GM18507 (cell line): ENCODE data around the gene GTF2H4.

Experiments
- DNase-seq: peaks from one replicate; pipeline ENCODE4 v3.0.0; 2011; ENCODE audit warnings: low read depth; ENCODE audit not compliant: insufficient read length; ENCODE audit errors: extremely low spot score
- FAIRE-seq: peaks from 2 replicates; lab custom pipeline; 2011; peaks lifted over from hg19 to GRCh38; lab: Jason Lieb, UNC

Gene GTF2H4

DNA sequence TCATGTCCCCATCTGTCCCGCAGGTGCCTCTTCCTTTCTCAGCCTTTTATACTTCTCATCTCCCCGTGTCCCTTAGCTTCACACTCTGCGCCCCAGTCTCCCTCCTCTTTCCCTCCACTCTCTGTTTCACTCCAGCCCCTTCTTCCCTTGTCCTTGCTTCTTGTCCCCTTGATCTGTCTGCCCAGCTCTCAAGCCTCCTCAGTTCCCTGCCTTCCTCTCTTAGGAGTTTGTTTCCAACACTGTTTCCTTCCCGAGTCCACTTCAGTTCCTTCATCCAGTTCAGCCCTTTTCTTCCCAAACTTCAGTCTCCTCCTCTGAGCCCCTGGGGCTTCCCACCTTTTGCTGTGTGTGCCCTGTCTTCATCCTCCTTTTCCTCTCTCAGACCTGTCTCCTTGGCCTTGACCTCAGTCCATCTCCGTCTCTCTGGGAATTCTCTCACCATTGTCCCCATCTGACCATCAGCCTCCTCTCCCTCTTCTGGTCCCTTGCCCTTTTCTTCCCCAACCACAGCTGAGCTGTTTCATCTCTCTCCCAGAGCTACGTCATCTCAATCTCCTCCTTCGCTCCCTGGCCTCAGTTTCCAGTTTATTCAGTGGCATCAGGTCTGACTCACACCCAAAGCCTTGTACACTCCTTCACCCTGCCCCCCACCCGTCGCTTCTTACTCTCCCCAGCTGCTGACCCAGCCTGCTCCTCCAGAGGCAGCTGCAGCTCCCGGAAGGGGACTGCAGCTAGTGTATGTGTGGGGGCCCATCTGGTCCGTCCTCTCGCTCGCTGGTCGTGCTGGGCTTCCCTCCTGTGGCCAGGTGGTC lies 26.4 kb upstream of the GTF2H4 start:
- DNase-seq (no peak), FAIRE-seq (no peak)

DNA sequence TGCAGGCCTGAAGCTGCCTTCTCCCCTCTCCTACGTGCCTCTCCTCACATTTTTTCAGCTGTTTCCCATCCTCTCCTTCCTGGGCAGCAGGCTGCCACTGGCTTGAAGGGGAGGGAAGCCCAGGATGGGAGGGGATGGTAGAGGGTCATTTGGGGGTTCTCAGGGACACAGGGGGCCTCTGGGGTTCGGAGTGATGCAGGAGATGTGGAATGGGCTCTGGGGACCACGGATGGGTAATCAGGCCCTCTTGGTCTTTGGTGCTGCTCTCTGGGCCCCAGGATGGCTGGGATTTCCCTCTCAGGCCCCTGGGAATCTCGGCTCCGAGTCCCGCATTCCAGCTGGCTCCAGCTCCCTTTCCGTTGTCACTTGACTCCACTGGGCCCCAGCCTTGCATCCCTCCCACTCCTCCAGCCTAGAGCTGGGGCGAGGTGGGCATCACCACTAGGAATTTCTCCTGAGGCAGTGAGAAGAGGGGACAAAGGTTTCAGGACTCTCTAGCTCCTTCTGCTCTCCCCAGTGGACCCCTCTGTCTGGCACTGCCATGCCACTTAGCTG lies 25.7 kb upstream of the GTF2H4 start:
- FAIRE-seq (no peak), DNase-seq (no peak)

DNA sequence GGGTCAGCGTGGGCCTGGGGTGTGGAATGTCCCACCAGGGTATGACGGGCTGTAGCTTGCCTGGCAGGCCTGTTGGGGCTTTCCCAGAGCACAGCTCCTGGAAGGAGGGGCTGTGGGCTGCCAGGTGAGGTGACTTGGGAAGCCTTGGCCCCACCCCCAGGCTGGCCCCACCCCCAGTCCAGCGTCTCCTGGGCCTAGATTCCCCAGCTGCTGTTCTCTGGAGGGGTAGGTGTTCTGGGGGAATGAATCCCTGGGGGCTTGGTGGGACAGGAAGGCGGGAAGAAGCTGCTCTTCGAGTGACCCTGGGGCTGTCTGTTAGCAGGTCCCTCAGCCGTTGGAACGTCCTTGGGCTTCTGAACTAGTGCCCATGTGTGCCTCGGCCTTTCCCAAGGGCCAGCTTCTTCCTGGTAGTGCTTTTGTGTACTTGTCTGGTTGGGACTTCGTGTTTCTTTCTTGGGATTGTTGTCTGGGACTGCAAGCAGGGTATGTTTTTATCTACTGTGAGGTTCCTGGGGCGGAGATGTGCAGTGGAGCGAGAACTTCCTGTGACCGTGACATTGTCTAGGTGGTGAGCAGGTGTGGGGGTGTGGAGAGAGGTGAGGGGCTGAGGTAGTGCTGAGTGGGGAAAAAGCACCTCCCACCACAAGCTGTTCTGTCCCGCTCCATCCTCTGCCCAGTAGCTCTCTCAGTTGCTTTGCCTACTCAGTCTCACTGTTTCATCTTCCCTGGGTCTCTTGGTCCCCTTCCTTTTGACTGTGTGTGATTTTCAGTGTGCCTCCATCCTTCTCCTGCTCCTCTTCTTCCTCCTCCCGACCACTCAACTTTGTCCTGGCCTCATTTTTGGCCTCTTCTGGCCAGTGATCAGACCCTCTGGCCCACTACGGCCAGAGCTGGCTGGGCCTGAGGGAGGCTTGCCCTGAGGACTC lies 25.0 kb upstream of the GTF2H4 start:
- DNase-seq (no peak), FAIRE-seq (peak; percentile 67)

DNA sequence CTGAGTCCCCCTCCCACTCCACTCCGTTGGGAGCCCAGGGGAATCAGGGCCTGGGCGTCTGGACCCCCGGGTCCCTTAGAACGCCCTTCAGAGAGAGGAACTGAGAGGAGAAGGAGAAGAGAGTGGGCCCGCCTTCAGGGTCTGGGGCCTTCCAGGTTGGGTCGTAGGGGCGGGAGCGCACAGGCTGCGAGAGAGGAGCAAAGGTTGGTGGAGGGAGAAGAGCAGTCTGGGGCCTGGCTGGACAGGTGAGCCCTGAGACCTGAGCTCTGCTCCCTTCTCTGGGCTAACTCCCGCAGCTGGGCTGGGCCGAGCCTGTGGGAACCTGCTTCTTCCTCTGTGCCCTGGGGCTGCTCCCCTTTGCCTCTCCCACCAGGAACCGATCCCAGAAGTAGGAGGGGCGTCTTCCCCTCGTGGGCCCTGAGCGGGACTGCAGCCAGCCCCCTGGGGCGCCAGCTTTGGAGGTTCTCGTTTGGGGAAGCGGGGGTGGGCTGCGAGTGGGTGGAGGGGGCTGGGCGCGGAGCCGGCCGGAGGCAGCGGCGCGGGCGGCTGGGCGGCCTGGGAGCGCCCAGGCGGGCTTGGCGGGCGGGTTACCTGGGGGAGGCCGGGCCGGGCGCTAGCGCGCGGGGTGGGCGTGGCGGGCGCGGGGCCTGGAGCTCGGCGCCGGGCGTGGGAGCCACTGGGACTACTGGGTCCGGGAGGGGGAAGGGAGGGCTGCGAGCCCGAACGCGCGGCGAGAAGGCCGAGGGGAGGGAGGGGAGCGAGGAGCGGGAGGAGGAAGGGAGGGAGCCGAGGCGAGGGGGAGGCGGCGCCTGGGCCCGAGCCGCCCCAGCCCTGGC lies 24.1 kb upstream of the GTF2H4 start, which contains the start of gene DDR1:
DDR1 (plus strand) TSS at position 835 of the 836 bp plus-strand sequence. CDS start 4,211 bp downstream, outside the sequence.
- FAIRE-seq (no peak), DNase-seq (no peak)

DNA sequence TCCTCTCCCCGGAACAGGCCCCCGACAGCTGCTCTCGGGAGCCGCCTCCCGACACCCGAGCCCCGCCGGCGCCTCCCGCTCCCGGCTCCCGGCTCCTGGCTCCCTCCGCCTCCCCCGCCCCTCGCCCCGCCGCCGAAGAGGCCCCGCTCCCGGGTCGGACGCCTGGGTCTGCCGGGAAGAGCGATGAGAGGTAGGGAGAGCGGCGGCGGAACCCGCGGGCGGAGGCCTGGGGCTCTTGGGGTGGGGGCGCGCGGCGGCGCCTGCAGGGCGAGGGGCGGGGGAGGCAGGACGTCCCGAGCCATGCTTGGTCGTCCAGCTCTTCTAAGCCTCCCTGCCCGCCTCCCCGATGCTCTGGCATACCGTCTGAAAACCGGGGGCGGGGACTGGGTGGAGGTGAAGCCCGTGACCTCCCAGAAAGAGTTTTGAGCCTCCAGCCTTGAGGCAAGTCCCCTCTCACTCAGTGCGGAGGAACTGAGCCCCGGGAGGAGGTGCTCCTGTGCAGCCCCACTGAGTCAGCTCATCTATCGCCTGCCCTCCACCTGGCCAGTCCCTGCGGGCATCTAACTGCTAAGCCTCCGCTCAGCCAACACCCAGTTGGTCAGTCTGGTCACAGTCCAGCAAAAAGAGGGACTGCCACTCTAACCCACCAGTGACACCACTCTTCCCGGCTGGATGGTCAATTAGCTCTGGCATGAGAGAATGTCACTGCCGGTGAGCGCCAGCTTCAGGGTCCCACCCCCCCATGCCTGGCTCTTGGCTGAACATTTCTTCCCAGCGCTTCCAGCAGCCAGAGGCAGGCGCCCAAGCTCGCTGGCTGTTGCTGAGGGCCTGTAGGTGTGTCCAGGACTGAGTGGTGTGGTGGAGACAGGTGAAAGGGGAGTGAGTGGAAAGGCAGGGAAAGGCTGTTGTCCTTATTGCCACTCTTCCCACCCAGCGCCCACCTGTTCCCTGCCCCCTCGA lies 23.2 kb upstream of the GTF2H4 start:
- peak; percentile 9 for FAIRE-seq
- no peak for DNase-seq

DNA sequence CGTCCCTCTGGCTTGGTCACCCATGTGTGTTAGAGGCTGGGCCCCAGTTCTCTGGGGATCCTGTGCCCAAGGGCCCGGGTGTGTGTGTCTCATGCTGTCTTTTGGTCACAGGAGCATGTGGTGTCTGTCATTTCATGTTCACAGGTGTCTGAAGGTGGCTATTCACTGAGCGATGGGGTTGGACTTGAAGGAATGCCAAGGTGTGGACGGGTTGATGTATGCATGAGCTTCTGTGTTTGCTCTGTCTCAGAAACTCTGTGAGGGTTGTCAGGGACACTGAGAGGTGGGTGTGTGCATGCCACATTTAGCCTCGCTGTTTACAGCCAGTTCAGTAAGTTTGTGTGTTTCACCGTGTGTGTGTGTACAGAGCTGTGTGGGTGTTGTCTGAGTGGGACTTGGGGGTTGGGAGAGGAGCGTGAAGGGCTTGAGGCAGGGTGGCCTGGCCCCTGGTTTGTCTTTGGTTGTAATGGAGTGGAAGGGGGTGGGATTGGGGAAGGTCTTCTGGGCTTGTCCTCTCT lies 22.5 kb upstream of the GTF2H4 start:
- no peak for FAIRE-seq
- no peak for DNase-seq

DNA sequence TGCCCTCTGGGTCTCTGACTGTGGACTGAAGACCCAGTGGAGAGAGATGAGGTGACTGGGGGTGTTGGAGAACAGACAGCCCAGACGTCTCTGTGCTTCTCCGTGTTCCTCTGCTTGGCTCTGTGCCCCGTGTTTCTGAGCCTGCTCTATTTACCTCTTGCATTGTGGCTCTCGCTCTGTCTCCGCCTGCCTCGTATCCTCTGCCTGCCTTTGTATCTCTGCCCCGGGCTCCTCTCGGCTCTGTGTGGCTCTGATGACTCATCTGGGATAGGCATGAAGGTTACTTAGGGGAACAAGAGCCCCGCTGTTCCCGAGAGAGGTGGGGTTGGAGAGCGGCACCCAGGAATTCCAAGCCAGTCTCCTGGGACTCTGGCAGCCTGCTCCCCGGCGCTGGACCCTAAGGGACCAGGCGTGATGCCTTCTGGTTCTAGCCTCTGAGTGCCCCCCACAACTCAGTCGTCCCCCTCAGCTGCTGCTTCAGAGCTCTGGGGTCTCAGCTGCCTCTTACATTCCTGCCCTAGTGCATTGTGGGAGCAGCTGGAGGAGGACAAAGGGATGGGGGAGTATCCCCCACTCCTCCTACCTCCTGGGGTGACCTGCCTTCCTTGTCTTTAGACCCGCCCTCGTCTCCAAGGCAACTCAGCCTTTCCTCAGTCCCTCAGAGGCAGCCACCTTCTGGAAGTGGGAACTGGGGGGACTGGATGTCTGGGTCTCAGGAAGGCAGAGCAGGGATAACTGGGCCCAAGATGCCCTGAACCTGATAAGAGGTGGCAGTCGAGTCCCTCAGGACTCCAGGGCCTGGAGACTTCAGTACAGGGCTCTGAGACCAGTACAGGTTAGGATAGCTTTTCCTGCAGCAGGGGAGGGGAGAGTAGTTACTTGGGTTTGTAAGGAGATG lies 21.8 kb upstream of the GTF2H4 start:
- no peak for DNase-seq

DNA sequence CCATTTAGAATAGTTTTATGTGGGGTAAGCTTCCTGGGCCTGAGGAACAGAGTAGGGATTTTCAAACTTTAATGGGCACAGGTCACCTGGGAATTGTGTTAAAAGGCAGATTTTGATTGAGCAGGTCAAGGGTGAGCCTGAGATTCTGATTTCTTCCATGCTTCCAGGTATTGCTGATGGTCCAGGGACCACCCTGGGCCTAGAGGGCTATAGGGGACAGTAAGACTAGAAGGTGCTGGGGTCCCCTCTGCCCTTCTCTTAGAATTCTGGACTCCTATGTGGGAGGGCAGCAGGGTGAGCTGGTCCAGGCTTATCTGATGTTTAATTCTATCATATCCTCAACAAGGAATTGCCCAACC lies 21.1 kb upstream of the GTF2H4 start:
- DNase-seq = no peak
- no peak for FAIRE-seq

More for the DNA sequence above, 21.8 kb upstream of the GTF2H4 start:
- no peak for FAIRE-seq

DNA sequence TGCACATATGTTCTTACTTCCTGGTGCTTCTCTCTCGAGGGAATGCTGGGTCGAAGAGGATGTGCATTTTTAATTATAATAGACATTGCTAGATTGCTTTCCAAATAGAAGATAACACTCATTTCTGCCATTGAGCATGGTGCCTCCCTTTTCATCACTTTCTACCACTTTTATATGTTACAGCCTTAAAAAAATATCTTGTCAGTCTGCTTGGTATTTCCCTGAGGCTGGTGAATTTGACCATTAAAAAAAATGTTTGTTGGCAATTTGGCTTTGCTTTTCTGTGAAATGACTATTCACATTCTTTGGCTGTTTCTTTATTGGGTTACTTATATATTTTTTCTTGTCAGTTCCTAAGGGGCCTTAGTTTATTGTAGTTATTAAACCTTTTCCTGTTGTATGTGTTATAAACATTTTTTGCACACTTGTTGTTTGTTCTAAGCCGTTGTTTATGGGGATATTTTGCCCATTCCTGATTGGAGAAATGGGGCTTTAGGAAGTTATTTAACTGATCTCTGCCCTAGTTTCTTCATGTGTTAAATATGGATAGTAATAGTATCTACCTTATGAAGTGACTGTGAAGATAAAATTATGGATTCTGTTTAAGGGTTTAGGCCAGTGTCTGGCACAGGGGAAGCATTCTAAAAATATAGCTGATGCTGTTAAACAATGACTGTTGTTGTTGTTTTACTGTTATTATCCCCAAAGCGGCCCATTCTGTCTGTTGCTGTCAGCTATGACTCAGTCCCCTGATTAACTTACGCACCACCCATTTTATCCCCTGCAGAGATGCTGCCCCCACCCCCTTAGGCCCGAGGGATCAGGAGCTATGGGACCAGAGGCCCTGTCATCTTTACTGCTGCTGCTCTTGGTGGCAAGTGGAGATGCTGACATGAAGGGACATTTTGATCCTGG lies 19.8 kb upstream of the GTF2H4 start:
- no peak for DNase-seq
- FAIRE-seq = no peak

DNA sequence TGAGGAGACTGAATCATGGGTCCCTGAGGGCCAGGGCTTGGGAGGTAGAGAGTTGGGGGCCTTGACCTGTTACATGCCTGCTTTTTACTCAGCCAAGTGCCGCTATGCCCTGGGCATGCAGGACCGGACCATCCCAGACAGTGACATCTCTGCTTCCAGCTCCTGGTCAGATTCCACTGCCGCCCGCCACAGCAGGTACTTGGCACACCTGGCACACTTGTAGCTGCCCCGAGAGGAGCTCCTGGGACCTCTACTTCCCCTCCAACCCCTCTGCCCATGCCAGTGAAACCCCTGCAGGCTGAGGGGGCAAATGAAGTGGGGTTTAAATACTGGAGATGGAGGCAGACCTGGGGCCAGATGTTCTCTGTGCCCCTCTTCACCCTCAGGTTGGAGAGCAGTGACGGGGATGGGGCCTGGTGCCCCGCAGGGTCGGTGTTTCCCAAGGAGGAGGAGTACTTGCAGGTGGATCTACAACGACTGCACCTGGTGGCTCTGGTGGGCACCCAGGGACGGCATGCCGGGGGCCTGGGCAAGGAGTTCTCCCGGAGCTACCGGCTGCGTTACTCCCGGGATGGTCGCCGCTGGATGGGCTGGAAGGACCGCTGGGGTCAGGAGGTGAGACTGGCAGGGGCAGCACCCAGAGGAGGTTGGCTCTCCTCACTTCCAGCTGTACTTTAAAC lies 19.1 kb upstream of the GTF2H4 start:
- FAIRE-seq (no peak), DNase-seq (no peak)

DNA sequence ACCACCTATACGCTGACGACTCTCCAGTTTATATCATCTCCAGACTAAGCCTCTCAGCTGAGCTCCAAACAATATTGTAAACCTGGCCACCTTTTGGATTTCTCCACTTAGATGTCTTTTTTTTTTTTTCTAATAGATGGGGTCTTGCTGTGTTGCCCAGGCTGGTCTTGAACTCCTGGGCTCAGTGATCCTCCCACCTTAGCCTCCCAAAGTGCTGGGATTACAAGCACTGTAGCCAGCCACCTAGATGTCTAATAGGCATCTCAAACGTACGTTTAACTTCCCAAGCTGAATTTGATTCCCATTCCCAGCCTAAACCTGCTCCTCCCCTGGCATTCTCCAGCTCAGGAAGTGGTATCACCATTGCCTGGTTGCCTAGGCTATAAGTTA lies 18.5 kb upstream of the GTF2H4 start:
- no peak for FAIRE-seq
- DNase-seq = no peak

DNA sequence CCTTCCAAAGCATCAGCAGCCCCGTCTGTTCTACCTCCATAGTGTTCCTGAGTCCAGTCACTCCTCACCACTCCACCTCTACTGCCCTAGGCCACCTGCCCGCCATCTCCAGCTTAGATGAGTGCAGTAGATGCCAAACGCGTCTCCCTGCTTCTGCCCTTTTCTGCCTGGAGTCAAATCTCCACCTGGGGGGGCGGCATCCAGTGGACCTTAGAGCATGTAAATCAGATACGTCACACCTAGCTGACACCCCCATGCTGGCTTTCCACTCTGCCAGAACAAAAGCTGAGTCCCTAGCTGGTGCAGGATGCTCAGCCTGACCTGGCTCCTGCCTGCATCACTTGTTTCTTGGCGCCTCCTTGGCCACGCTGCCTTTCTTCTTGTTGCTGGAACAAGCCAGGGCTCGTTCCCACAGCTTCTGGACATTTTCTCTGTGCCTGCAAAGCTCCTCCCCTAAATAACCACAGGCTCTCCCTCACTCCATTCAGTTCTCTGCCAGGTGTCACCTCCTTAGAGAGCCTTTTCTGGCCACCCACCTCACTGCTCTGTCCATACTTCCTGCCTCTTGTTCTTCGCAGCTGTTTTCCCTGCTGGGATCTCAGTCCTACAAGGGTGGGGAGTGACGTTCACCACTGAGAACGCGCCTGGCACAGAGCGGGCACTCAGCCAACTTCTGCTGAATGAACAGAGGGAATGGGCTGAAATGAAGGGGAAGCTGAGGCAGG lies 17.9 kb upstream of the GTF2H4 start:
- DNase-seq (no peak), FAIRE-seq (no peak)

DNA sequence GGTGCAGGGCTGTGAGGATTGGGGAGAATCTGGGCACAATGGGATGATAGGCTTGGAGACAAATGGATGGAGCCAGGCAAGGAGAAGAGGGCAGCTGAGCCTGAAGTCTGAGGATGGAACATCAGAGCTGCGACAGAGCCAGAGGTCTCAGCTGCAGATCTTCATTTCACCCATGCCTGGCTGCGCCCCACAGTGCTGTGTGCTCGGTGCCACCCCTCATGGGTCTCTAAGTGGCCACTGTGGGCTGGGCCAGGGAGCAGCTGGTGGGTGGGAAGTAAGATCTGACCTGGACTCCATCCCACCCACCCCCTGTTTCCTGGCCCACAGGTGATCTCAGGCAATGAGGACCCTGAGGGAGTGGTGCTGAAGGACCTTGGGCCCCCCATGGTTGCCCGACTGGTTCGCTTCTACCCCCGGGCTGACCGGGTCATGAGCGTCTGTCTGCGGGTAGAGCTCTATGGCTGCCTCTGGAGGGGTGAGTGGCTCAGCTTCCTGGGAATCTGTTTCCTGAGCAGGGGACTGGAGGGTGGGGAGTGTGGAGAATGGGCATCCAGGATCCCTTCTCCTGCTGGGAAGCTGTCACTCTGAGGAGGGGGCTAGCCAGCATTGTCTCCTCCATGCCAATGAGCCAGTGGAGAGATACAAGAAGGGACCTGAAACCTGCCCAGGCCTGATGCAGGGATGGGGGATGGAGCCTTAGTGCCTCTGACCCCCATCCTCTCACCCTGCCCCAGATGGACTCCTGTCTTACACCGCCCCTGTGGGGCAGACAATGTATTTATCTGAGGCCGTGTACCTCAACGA lies 17.2 kb upstream of the GTF2H4 start:
- FAIRE-seq = no peak
- DNase-seq = no peak

DNA sequence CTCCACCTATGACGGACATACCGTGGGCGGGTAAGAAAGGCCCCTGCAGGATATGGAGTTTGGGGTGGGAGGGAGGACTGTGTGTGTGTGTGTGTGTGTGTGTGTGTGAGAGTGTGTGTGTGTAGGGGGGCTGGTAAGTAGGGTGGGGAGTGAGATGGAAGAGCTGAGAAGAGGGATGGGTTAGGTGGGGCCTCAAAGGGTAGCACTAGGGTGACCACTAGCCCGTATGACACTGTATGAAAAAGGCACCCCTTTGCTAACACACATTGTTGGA lies 16.6 kb upstream of the GTF2H4 start:
- DNase-seq = no peak
- FAIRE-seq = no peak
